Muscle layer of colon (tissue), 2 donors: ENCODE results near the gene CEL.

Experiments
- H3K27ac ChIP-seq: one replicate; pipeline ENCODE4 v1.7.0; 2013; ENCODE audit warnings: low read depth, mild to moderate bottlenecking, low read length, moderate library complexity
- H3K27me3 ChIP-seq, 2 donors: one replicate each; pipeline ENCODE4 v1.7.0; 2013; ENCODE audit warnings: low read length in 2 of 2, mild to moderate bottlenecking in 2 of 2; ENCODE audit not compliant: insufficient read depth in 2 of 2, control insufficient read depth in 1 of 2
- H3K36me3 ChIP-seq: one replicate; pipeline ENCODE4 v1.7.0; 2013; ENCODE audit warnings: mild to moderate bottlenecking, low read length; ENCODE audit not compliant: insufficient read depth
- H3K4me1 ChIP-seq: one replicate; pipeline ENCODE4 v1.7.0; 2013; ENCODE audit warnings: mild to moderate bottlenecking, low read length; ENCODE audit not compliant: insufficient read depth
- H3K4me3 ChIP-seq, 2 donors: one replicate each; pipeline ENCODE4 v1.7.0; 2013; ENCODE audit warnings: low read length in 2 of 2, low read depth in 1 of 2, mild to moderate bottlenecking in 1 of 2, moderate library complexity in 1 of 2
- H3K9ac ChIP-seq: one replicate; pipeline ENCODE4 v1.7.0; 2013; ENCODE audit warnings: low read length
- H3K9me3 ChIP-seq: one replicate; pipeline ENCODE4 v1.7.0; 2013; ENCODE audit warnings: mild to moderate bottlenecking, low read length
- donor health status: abdominal sarcoma.
- donor health status: Adenocarcinoma of cecum.

The CEL gene

DNA sequence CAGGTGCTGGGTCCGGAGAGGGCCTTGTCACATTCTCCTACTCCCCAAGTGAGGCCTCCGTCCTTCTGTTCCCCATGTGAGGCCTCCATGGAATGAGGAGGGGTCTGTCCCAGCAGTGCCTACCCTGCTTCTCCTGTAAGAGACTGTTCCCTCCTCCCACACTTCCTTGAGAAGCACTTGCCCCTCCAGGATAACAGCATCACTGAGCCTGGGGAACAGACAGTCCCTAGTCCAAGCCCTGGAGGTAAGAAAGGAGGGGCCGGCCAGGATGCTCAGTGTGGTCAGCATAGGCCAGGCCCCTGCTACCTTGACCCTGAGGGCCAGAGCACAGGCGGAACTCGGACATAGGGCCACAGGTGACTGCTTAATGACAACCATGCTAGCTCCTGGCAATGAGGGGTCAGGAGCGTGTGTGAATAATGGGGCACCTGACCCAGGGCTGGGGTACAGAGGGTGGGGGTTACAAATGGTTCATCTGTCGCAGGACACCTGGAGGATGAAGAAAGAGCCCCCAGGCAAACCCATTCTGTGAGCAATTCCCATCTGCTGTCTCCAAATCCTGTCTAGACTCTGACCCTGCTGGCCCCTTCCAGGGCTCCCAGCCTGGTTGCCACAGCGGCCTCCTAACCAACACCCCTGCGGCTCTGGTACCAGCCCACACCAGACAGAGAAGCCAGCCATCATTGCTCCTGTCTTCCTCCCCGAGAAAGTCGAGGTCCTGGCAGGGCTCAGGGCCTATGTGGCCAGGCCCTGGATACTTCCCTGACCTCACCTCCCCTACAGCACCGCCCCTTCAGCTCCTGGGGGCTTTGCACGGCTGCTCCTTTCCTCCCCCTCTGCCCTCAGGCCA lies 39.0 kb downstream of the CEL start:
- H3K27me3 ChIP-seq: no peaks in the 10 kb centered on the region
- no peaks in the 10 kb centered on the region for H3K4me1 ChIP-seq
- H3K27ac ChIP-seq: no peak overlapping the region
- no peak overlapping the region for H3K9ac ChIP-seq
- no peaks in the 10 kb centered on the region for H3K9me3 ChIP-seq
- H3K4me3 ChIP-seq: no peak overlapping the region
- peaks cover 93% of the 10 kb centered on the region for H3K36me3 ChIP-seq

DNA sequence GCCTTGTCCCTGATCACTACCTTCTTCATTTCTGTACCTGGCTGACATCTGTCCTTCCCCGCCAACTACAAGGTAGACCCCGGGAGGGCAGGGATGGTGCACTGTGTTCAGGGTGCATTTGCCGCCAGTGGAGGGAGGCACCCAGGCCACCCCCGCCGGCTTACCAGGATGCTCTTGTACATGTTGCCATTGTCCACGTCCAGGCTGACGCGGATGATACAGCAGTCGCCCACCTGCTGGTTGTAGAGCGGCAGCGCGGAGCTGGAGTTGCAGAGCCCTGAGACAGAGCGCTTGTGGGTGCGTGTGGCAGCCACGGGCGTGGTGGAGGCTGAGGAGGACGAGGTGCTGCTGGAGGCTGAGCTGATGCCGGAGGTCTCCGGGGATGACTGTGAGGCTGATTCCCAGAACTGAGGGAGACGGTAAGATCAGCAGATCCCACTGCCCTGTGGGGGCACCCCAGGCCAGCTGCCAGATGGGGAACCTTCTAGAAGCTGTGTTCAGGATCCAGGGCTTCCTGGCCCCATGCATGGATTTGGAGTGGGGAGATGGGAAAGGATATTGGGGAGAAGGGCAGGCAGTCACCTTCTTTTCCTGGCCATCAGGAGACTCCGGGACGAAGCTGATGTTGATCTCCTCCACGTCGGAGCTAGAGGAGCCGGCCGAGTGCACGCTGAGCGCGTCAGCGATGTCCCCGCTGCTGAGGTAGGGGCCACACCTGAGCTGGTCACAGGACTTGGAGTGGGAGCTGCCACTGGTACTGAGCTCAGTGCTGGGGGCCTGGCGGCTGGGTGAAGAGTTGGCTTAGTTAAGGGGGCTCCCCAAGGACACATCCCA lies 39.8 kb downstream of the CEL start:
- Histone ChIP-seq H3K4me3 (no peak overlapping the region), H3K9ac (no peak overlapping the region), H3K4me1 (no peaks in the 10 kb centered on the region), H3K36me3 (peaks cover 97% of the 10 kb centered on the region), H3K9me3 (no peaks in the 10 kb centered on the region), H3K27me3 (no peaks in the 10 kb centered on the region), H3K27ac (no peak overlapping the region)

DNA sequence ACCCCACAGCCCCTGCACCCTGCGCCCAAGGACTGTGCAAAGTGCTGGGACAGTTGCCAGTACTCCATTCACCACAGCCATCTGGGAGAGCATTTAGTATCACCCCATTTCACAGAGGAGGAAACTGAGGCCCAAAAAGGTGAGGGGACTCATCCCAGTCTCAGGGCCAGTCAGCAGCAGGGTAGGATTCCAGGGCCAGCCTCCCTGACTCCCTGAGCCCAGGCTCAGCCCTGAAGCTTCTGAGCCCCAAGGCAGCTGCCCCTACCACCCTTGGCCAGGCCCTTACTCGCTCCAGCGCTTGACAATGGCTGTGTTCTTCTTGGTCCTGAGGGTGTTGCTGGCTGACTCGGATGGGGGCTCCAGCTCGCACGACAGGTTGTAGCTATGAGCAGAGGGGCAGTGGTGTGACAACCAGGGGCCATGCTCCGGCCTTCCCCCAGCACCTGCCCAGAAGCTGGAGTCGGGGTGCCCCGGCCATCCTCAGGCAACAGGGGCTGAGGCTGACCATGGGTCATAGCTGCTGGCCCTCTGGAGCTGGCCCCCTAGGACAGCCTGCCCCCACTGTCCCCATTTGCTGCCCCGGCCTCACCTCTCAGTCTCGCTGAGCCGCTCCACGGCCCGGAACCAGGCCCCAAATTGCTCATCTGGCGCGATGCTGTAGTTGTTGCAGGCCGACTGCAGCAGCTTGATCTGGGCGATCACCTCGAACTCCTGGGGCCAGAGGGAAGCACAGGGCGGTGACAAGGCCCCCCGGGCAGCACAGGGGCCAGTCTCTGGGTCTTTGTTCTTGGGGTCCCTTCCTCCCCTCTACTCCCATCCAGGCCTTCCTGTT lies 40.6 kb downstream of the CEL start:
- Histone ChIP-seq H3K36me3 (peaks cover 97% of the 10 kb centered on the region), H3K4me1 (no peaks in the 10 kb centered on the region), H3K9me3 (no peaks in the 10 kb centered on the region), H3K27me3 (no peaks in the 10 kb centered on the region), H3K27ac (no peak overlapping the region), H3K4me3 (no peak overlapping the region), H3K9ac (no peak overlapping the region)

DNA sequence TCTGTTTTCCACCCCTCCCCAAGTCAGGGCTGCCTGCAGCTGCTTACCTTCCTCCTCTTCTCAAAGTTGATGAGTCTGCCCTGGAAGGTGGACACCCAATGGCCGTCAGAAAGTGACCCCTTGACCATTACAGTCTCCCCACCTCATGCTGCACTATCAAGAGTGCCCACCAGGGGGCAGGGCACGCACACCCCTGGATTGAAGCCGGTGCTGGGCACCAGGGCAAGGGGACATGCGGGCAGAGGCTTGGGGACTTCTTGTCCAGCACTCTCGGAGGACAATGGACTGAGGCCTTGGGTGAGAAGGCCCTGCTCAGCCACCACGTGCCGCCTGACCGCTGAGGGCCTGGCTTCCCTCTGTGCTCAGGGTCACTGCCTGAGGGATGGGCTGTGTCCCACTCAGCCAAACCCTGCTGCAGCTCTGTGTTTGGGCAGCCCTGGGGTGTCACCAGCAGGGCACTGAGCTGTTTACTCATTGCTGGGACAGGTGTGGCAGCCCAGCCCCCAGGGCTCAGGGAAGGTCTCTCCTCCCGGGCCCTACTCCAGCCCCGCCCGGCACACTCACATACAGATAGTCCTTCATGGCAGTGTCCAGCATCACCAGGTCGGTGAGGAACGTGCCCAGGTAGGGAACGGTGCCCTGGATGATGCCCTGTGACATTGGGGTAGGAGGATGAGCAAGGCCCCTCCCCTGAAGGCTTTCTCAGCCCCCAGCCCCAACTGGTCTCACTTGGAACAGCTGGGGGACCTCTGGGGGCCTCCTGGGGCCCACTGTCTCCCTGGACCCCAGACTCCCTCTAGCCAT lies 41.6 kb downstream of the CEL start:
- no peaks in the 10 kb centered on the region for H3K27me3 ChIP-seq
- H3K9ac ChIP-seq: no peak overlapping the region
- no peak overlapping the region for H3K27ac ChIP-seq
- peaks cover 97% of the 10 kb centered on the region for H3K36me3 ChIP-seq
- H3K4me3 ChIP-seq: no peak overlapping the region
- H3K9me3 ChIP-seq: no peaks in the 10 kb centered on the region
- no peaks in the 10 kb centered on the region for H3K4me1 ChIP-seq

DNA sequence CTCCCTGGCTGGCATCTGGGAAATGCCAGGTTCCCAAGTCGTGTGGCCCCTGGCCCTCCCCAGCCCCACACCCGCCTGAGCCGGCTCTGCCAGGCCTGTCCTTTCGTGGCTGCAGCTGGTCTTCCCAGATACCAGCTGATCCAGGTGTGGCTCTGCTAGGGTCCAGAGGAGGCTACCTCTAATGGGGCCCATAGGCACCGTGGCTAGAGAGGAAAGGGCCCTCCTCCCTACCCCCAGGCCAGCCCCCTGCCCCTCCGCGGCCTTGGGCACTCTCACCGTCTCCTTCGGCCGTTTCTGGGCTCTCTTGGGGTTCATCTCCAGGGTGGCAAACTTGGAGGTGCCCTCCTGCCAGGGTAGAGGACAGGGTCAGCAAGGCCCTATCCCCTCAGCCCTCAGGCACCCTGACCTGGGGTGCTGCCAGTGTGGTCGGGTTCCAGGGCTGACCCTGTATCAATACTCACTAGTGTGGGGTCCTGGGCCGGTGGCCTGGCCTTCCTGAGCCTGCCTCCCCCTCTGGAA lies 42.3 kb downstream of the CEL start:
- no peak overlapping the region for H3K4me3 ChIP-seq
- no peaks in the 10 kb centered on the region for H3K4me1 ChIP-seq
- H3K9me3 ChIP-seq: no peaks in the 10 kb centered on the region
- H3K27ac ChIP-seq: no peak overlapping the region
- H3K36me3 ChIP-seq: peaks cover 97% of the 10 kb centered on the region
- no peak overlapping the region for H3K9ac ChIP-seq
- no peaks in the 10 kb centered on the region for H3K27me3 ChIP-seq

DNA sequence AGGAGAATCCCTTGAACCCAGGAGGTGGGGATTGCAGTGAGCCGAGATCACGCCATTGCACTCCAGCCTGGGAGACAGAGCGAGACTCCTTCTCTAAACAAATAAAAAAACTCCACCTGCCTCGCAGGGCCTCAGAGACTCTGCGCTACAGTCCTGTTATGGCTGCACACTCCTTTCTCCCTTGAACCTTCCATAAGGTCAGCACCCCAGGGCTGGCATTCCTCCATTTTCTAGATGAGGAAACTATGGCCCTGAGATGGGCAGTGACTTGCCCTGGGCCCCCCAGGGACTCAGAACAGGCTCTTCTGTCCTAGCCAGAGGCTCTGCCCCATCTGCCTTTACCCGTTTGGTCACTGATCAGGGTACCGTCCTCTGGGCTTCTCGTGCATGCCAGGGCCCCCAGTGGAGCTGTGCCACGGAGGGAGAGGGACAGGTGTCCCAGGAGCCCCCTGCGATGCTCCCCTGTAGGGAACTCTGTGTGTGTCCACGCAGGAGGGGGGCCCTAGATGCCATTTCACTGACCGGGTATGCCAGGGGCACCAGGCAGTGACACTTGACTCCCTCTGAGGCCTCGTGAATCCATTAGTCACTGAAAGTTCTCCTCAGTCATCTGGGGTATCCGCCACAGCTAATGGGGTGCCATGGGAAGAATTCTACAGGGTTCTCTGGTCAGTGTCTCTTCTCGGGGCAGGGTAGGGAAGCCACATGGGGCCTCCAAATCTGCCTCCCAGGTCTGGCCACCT lies 43.1 kb downstream of the CEL start:
- Histone ChIP-seq H3K9ac (no peak overlapping the region), H3K27me3 (no peaks in the 10 kb centered on the region), H3K4me3 (no peak overlapping the region), H3K27ac (no peak overlapping the region), H3K9me3 (no peaks in the 10 kb centered on the region), H3K36me3 (peaks cover 97% of the 10 kb centered on the region), H3K4me1 (no peaks in the 10 kb centered on the region)

DNA sequence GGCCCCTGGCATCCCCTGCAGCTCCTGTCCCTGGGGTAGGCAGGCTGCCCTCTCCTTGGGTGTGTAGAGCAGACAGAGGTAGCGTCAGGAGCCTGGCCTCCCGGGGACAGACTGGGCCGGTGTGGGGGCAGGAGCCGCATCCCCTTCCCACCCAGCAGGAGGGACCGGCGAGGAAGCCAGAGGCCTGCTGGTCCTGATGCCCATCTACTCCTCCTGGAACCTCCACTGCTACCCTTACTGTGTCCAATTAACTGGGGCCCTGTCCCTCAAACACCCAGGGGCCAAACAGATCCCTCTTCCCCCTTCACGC lies 43.6 kb downstream of the CEL start:
- Histone ChIP-seq H3K27me3 (no peaks in the 10 kb centered on the region), H3K9me3 (no peaks in the 10 kb centered on the region), H3K27ac (no peak overlapping the region), H3K36me3 (peaks cover 97% of the 10 kb centered on the region), H3K4me3 (no peak overlapping the region), H3K9ac (no peak overlapping the region), H3K4me1 (no peaks in the 10 kb centered on the region)

DNA sequence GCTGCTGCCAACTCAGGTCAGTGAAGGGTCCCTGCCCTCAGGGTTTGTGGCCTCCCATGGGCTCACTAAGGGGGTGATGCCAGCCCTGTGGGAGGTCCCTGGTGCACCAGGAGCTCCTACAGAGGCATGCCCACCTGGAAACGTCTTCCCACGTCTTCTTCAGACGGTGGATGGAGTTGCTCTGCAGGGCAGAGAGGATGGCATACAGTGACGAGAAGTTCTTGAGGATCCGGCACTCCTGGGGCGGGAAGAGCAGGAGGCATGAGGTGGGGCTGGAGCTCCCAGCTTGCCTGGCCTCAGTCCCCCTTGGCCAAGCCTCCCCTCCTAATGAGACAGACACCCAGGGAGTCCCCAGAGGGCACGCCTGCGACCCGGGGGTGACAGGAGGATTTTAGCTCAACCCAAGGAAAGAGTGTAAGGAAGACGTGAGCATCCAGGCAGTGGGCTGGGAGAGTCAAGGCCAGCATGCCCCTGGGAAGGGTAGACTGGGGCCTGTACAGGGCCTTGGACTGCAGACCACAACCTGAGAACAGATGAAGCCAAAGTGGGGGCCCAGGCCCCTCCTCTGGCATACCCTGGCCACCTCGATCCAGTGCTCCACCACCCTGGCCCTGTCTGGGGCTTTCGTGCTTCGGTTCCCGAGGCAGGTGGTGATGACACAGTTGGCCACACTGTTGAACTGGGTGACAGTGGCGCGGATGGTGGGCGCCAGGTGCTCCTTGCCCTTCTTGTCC lies 44.9 kb downstream of the CEL start:
- H3K27ac ChIP-seq: no peak overlapping the region

DNA sequence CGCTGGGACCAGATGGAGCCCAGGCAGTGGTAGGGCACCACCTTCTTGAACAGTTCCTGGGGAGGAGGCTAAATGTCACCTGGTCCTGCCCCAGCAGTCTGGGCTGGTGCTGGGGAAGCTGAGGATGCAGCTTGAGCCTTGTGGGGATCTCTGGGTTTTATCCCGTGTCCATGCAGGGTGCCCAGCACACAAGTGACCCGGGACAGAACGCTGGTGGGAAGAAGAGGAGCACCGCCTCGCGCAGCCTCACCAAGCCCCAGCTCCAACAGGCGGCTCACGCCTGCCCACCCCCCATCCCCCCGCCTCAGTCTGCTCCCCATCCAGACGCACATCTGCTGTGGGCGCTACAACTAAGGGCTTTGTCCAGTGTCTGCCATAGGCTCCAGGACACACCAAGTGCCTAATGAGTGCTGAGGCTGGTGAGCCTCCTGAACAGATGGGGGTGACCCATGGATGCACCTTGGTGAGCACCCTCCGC lies 45.5 kb downstream of the CEL start:
- Histone ChIP-seq H3K9ac (no peak overlapping the region), H3K4me1 (peaks cover 2% of the 10 kb centered on the region), H3K27me3 (no peaks in the 10 kb centered on the region), H3K4me3 (no peak overlapping the region), H3K27ac (no peak overlapping the region), H3K36me3 (peaks cover 94% of the 10 kb centered on the region), H3K9me3 (no peaks in the 10 kb centered on the region)

More for the DNA sequence above, 44.9 kb downstream of the CEL start:
- H3K27me3 ChIP-seq: no peaks in the 10 kb centered on the region
- H3K4me3 ChIP-seq: no peak overlapping the region
- H3K9ac ChIP-seq: no peak overlapping the region
- peaks cover 96% of the 10 kb centered on the region for H3K36me3 ChIP-seq
- H3K9me3 ChIP-seq: no peaks in the 10 kb centered on the region
- H3K4me1 ChIP-seq: no peaks in the 10 kb centered on the region
